ENCODE data around the gene HNRNPA3. TPM values are rescaled to one million over a fixed set of nuclear protein-coding genes. Genes with fewer than 3 reads are reported as not detected.

HNRNPA3 gene
- total and polyA plus RNA-seq, 9 donors, result 44.4 to 491 (median 381) TPM

GRCh38 chr2:177251165-177251542 lies 38.6 kb downstream of the HNRNPA3 start:
- Histone ChIP-seq H3K27me3 (ENCODE audit: control insufficient read depth, insufficient read depth, low read length) (no peaks in the 10 kb centered on the region), H3K9me3 (replicated peaks; ENCODE audit: control insufficient read depth, low read depth, low read length) (no peaks in the 10 kb centered on the region), H3K4me3 (ENCODE audit: low read length) (no peak overlapping the region), H3K27ac (ENCODE audit: low read length) (peak overlapping the region; percentile 1), H3K36me3 (ENCODE audit: control insufficient read depth, insufficient read depth, low read length) (peaks cover 18% of the 10 kb centered on the region), H3K4me1 (ENCODE audit: control insufficient read depth, insufficient read depth, low read length) (peaks cover 18% of the 10 kb centered on the region)
- WGBS (ENCODE audit: insufficient coverage), result no CpG with 5 or more reads among the region's 3 CpGs
- no peak for DNase-seq

- no peak overlapping the region for H3K4me3 ChIP-seq (ENCODE audit: low read length)
Measured at GRCh38 chr2:177252808-177253531, 40.4 kb downstream of the HNRNPA3 start.

GRCh38 chr2:177253704-177254103 lies 41.1 kb downstream of the HNRNPA3 start:
- DNase-seq, result no peak
- H3K36me3 ChIP-seq (ENCODE audit: control insufficient read depth, insufficient read depth, low read length), result peaks cover 17% of the 10 kb centered on the region
- H3K9me3 ChIP-seq (replicated peaks; ENCODE audit: control insufficient read depth, low read depth, low read length), result peaks cover 6% of the 10 kb centered on the region
- H3K27me3 ChIP-seq (ENCODE audit: control insufficient read depth, insufficient read depth, low read length), result no peaks in the 10 kb centered on the region
- no peak overlapping the region for H3K27ac ChIP-seq (ENCODE audit: low read length)
- H3K4me3 ChIP-seq (ENCODE audit: low read length), result no peak overlapping the region
- WGBS (ENCODE audit: insufficient coverage), result no CpG with 5 or more reads among the region's 3 CpGs
- H3K4me1 ChIP-seq (ENCODE audit: control insufficient read depth, insufficient read depth, low read length), result peaks cover 16% of the 10 kb centered on the region

More at GRCh38 chr2:177252808-177253531, 40.4 kb downstream of the HNRNPA3 start:
- H3K36me3 ChIP-seq (ENCODE audit: control insufficient read depth, insufficient read depth, low read length), result peaks cover 18% of the 10 kb centered on the region
- peaks cover 16% of the 10 kb centered on the region for H3K4me1 ChIP-seq (ENCODE audit: control insufficient read depth, insufficient read depth, low read length)
- 100% methylated on average over 2 of the region's 5 CpGs for WGBS (ENCODE audit: insufficient coverage)
- no peak for DNase-seq
- no peak overlapping the region for H3K27ac ChIP-seq (ENCODE audit: low read length)
- peaks cover 2% of the 10 kb centered on the region for H3K9me3 ChIP-seq (replicated peaks; ENCODE audit: control insufficient read depth, low read depth, low read length)
- H3K27me3 ChIP-seq (ENCODE audit: control insufficient read depth, insufficient read depth, low read length), result no peaks in the 10 kb centered on the region

GRCh38 chr2:177254433-177255226 lies 42.0 kb downstream of the HNRNPA3 start:
- H3K4me3 ChIP-seq (ENCODE audit: low read length), result no peak overlapping the region
- peaks cover 6% of the 10 kb centered on the region for H3K9me3 ChIP-seq (replicated peaks; ENCODE audit: control insufficient read depth, low read depth, low read length)
- no CpG with 5 or more reads among the region's 11 CpGs for WGBS (ENCODE audit: insufficient coverage)
- H3K4me1 ChIP-seq (ENCODE audit: control insufficient read depth, insufficient read depth, low read length), result peaks cover 16% of the 10 kb centered on the region
- no peak overlapping the region for H3K27ac ChIP-seq (ENCODE audit: low read length)
- peaks cover 15% of the 10 kb centered on the region for H3K36me3 ChIP-seq (ENCODE audit: control insufficient read depth, insufficient read depth, low read length)
- no peaks in the 10 kb centered on the region for H3K27me3 ChIP-seq (ENCODE audit: control insufficient read depth, insufficient read depth, low read length)
- peak; percentile 21 for DNase-seq

- Histone ChIP-seq H3K4me1 (ENCODE audit: control insufficient read depth, insufficient read depth, low read length) (peaks cover 16% of the 10 kb centered on the region), H3K9me3 (replicated peaks; ENCODE audit: control insufficient read depth, low read depth, low read length) (peaks cover 6% of the 10 kb centered on the region), H3K4me3 (ENCODE audit: low read length) (no peak overlapping the region), H3K27me3 (ENCODE audit: control insufficient read depth, insufficient read depth, low read length) (no peaks in the 10 kb centered on the region), H3K36me3 (ENCODE audit: control insufficient read depth, insufficient read depth, low read length) (peaks cover 15% of the 10 kb centered on the region), H3K27ac (ENCODE audit: low read length) (no peak overlapping the region)
- no peak for DNase-seq
- 60% methylated on average over 1 of the region's 2 CpGs for WGBS (ENCODE audit: insufficient coverage)
Measured at GRCh38 chr2:177255227-177255601, 42.6 kb downstream of the HNRNPA3 start.

- Histone ChIP-seq H3K27me3 (ENCODE audit: control insufficient read depth, insufficient read depth, low read length) (no peaks in the 10 kb centered on the region), H3K27ac (ENCODE audit: low read length) (no peak overlapping the region), H3K4me3 (ENCODE audit: low read length) (no peak overlapping the region), H3K9me3 (replicated peaks; ENCODE audit: control insufficient read depth, low read depth, low read length) (peaks cover 6% of the 10 kb centered on the region), H3K36me3 (ENCODE audit: control insufficient read depth, insufficient read depth, low read length) (peaks cover 15% of the 10 kb centered on the region), H3K4me1 (ENCODE audit: control insufficient read depth, insufficient read depth, low read length) (peaks cover 18% of the 10 kb centered on the region)
- no peak for DNase-seq
- WGBS (ENCODE audit: insufficient coverage), result 60% methylated on average over 1 of the region's 2 CpGs
Measured at GRCh38 chr2:177256026-177256425, 43.4 kb downstream of the HNRNPA3 start.

- H3K9me3 ChIP-seq (replicated peaks; ENCODE audit: control insufficient read depth, low read depth, low read length), result peaks cover 6% of the 10 kb centered on the region
- H3K36me3 ChIP-seq (ENCODE audit: control insufficient read depth, insufficient read depth, low read length), result peaks cover 12% of the 10 kb centered on the region
- whole genome bisulfite sequencing (ENCODE audit: insufficient coverage), result no CpG with 5 or more reads among the region's 3 CpGs
- peaks cover 22% of the 10 kb centered on the region for H3K4me1 ChIP-seq (ENCODE audit: control insufficient read depth, insufficient read depth, low read length)
- H3K27me3 ChIP-seq (ENCODE audit: control insufficient read depth, insufficient read depth, low read length), result no peaks in the 10 kb centered on the region
- DNase-seq, result no peak
- no peak overlapping the region for H3K27ac ChIP-seq (ENCODE audit: low read length)
- H3K4me3 ChIP-seq (ENCODE audit: low read length), result no peak overlapping the region
Measured at GRCh38 chr2:177256695-177257094, 44.1 kb downstream of the HNRNPA3 start.

- peaks cover 12% of the 10 kb centered on the region for H3K36me3 ChIP-seq (ENCODE audit: control insufficient read depth, insufficient read depth, low read length)
- peaks cover 18% of the 10 kb centered on the region for H3K4me1 ChIP-seq (ENCODE audit: control insufficient read depth, insufficient read depth, low read length)
- no peak for DNase-seq
- 95% methylated on average over 4 of the region's 5 CpGs for WGBS (ENCODE audit: insufficient coverage)
- no peak overlapping the region for H3K4me3 ChIP-seq (ENCODE audit: low read length)
- H3K9me3 ChIP-seq (replicated peaks; ENCODE audit: control insufficient read depth, low read depth, low read length), result peaks cover 6% of the 10 kb centered on the region
- H3K27me3 ChIP-seq (ENCODE audit: control insufficient read depth, insufficient read depth, low read length), result no peaks in the 10 kb centered on the region
- no peak overlapping the region for H3K27ac ChIP-seq (ENCODE audit: low read length)
Measured at GRCh38 chr2:177257471-177257870, 44.9 kb downstream of the HNRNPA3 start.

- H3K27ac ChIP-seq (ENCODE audit: low read length), result no peak overlapping the region
- H3K4me1 ChIP-seq (ENCODE audit: control insufficient read depth, insufficient read depth, low read length), result peaks cover 13% of the 10 kb centered on the region
- H3K9me3 ChIP-seq (replicated peaks; ENCODE audit: control insufficient read depth, low read depth, low read length), result peaks cover 6% of the 10 kb centered on the region
- no peaks in the 10 kb centered on the region for H3K27me3 ChIP-seq (ENCODE audit: control insufficient read depth, insufficient read depth, low read length)
- H3K4me3 ChIP-seq (ENCODE audit: low read length), result no peak overlapping the region
- DNase-seq, result no peak
- H3K36me3 ChIP-seq (ENCODE audit: control insufficient read depth, insufficient read depth, low read length), result peaks cover 7% of the 10 kb centered on the region
- WGBS (ENCODE audit: insufficient coverage), result no CpG with 5 or more reads among the region's 2 CpGs
Measured at GRCh38 chr2:177258059-177258458, 45.5 kb downstream of the HNRNPA3 start.

- 80% methylated on average over 1 of the region's 1 CpG for WGBS (ENCODE audit: insufficient coverage)
- H3K4me1 ChIP-seq (ENCODE audit: control insufficient read depth, insufficient read depth, low read length), result peaks cover 9% of the 10 kb centered on the region
- H3K27me3 ChIP-seq (ENCODE audit: control insufficient read depth, insufficient read depth, low read length), result no peaks in the 10 kb centered on the region
- H3K27ac ChIP-seq (ENCODE audit: low read length), result no peak overlapping the region
- peak; percentile 37 for DNase-seq
- H3K4me3 ChIP-seq (ENCODE audit: low read length), result no peak overlapping the region
- H3K9me3 ChIP-seq (replicated peaks; ENCODE audit: control insufficient read depth, low read depth, low read length), result peaks cover 6% of the 10 kb centered on the region
- peaks cover 2% of the 10 kb centered on the region for H3K36me3 ChIP-seq (ENCODE audit: control insufficient read depth, insufficient read depth, low read length)
Measured at GRCh38 chr2:177260379-177260778, 47.8 kb downstream of the HNRNPA3 start.

Measured in muscle of leg (tissue), 11 donors.